GM12801 (cell line): Measurements from ENCODE around the gene RASGRF2.

Experiments used
- TF ChIP-seq, protein P1 (sequence below): IDR thresholded peaks from one replicate; pipeline ENCODE4 v1.5.1; 2011; ENCODE audit warnings: control low read depth; ENCODE audit not compliant: insufficient read length; ENCODE audit errors: extremely low read depth

RASGRF2 gene

DNA sequence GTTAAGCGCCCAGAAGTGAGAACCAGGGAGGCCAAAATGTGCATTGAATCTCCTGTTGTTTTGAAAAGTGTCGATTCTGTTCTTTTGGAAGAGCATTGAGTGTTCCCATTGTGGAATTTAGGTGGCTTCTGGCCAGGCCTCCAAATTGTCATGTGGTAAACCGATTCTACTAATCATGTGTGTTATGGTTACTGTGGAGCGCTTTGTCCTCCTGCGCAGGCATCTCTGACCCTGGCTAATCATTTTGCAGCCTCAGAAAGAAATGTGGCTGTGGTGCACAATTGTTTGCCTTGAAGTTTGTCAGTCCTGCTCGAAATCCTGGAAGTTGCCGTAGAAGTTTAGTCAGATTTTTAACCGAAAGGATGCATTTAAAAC, 121.3 kb downstream of the RASGRF2 start:
- TF ChIP-seq, protein P1, sequence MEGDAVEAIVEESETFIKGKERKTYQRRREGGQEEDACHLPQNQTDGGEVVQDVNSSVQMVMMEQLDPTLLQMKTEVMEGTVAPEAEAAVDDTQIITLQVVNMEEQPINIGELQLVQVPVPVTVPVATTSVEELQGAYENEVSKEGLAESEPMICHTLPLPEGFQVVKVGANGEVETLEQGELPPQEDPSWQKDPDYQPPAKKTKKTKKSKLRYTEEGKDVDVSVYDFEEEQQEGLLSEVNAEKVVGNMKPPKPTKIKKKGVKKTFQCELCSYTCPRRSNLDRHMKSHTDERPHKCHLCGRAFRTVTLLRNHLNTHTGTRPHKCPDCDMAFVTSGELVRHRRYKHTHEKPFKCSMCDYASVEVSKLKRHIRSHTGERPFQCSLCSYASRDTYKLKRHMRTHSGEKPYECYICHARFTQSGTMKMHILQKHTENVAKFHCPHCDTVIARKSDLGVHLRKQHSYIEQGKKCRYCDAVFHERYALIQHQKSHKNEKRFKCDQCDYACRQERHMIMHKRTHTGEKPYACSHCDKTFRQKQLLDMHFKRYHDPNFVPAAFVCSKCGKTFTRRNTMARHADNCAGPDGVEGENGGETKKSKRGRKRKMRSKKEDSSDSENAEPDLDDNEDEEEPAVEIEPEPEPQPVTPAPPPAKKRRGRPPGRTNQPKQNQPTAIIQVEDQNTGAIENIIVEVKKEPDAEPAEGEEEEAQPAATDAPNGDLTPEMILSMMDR = no peak

DNA sequence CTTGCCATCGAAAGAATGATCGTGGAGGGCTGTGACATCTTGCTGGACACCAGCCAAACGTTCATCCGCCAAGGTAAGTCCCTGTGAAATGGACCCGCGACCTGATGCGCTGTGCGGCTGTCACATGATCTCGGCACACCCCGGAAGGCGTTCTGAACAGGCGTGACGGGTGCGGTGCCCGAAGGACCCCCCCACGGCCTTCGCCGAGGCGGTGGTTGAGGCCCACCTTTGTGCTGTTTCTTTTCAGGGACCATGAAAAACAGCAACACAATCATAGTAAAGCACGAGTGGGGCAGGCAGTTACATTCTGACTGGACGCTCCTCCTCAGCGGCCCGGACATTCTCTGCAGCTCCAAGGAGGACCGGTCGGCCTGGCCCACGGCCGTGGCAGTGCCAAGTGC, 126.7 kb downstream of the RASGRF2 start:
- TF ChIP-seq, protein P1 = no peak

DNA sequence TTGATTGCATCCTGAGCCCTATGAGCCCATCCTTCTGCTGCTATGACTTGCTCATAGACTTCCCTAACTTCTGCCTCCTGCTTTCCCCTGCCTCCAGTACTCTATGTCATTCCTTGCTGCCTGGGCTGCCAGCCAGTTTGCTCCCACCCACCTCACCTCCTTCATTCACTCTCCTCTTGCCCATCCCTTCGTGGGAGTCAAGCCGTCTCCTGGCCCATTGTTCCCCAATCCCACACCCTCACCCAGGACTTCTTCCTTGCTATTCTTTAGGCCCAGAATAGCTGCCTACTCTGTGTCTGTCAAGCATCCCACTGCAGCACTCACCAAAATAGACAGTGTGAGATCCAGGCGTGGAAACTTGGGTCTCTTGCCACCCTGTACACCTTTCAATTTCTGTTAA, 131.0 kb downstream of the RASGRF2 start:
- TF ChIP-seq, protein P1 = no peak

DNA sequence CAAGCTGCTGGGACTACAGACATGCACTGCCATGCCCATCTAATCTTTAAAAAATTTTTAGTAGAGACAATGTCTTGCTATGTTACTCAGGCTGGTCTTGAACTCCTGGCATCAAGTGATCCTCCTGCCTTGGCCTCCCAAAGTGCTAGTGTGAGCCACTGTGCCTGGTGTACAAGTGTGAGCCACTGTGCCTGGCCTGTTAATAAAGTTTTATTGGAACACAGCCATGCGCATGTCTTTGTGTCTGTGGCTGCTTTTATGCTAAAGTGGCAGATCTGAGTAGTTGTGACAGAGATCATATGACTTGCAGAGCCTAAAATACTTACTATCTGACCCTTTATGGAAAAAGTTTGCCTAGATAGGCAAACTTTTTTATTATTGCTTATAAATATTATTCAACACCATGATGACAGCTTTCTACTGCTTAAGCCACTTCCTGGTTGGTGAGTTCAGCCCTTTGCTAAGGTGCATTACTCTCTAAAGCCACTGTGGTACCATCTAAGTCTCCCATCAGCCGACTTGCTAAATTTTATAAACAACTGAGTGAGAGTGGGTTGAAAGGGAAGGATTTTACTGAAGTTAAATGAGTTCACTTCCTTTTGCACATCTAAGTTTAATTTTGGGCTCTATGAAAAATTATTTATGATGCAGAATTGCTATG, 133.5 kb downstream of the RASGRF2 start:
- TF ChIP-seq, protein P1 = no peak

DNA sequence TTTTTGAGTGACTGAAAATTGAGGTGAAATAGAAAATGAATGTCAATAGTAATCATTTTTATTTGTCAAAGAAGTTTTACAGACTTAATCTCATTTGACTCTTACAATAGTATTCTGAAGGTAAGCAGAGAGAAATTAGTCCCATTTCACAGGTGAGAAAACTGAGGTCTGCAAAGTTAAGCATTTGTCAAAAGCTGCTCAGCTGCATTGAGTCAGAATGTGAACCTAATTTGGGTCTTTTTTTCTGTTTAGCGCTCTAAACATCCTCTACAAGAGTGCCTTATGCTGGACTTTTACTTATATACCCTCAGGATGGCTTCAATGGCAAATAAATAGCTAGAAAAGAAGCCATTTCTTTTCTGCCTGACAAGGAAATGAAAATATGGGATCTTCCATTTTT, 135.7 kb downstream of the RASGRF2 start:
- TF ChIP-seq, protein P1 = no peak

DNA sequence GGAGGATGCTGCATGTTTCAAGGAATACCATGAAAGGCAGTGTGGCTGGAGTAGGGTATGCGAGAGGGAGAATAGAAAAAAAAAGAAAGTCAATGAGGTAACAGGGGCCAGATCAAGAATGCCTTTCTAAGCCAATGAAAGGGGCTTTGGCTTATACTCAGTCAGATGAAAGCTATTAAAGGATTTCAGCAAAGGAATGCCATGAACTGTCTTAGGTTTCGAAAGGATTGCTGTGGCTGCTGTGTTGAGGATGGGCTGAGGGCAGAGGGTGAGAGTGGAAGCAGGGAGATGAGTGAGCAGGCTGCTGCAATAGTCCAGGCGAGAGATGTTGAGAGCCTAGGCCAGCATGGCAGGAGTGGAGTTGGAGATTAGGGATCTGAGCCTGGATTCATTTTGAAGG, 137.6 kb downstream of the RASGRF2 start:
- TF ChIP-seq, protein P1 = no peak

DNA sequence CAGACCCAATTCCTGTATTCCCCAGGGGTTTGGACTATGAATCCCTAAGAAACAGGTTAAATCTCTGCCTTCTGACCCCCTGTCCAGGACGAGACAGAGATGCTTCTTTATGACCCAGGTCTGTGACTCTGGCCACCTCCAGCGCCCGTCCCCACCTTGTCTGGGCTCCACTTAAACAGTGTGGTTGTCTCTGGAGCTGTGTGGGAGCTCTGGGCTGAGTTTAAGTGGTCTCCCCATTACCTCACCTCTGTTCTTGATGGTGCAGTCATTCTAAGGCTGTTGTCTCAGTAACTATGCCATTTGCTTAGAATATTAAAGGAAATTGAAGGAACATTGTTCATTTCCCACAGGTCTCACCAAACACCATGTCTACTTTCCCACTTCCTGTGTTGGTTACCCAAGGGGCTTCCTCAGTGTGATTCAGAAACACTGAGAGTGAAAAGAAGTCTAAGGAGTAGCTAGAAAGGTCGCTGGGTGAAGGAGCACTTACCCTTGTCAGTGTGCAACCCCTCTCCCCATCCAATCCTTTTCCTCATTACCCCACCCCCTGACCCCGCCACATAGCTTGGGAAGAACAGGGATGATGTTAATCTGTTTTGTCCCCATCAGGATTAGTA, 145.2 kb downstream of the RASGRF2 start:
- TF ChIP-seq, protein P1 = no peak
